ENCODE results near the gene ARGLU1.

DNA sequence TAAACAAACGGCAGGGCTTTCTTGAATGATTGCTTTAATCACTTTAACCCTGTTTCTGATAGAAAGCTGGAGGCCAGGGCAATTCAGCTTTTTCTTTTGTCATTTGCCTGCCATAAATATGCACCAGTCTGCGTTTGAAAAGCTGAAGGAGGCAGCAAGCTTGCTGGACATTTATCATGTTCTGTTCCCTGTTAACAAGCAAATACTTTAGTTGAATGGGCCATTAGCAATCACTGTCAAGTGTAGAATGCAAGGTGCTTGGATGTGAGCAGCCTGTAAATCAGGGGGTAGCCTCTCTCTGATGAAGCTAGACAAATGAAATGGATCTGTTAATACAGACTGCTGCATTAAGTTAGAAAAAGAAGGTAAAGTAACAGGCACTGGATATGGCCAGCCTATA lies 40.1 kb downstream of the ARGLU1 start:
- TF ChIP-seq, protein P1, sequence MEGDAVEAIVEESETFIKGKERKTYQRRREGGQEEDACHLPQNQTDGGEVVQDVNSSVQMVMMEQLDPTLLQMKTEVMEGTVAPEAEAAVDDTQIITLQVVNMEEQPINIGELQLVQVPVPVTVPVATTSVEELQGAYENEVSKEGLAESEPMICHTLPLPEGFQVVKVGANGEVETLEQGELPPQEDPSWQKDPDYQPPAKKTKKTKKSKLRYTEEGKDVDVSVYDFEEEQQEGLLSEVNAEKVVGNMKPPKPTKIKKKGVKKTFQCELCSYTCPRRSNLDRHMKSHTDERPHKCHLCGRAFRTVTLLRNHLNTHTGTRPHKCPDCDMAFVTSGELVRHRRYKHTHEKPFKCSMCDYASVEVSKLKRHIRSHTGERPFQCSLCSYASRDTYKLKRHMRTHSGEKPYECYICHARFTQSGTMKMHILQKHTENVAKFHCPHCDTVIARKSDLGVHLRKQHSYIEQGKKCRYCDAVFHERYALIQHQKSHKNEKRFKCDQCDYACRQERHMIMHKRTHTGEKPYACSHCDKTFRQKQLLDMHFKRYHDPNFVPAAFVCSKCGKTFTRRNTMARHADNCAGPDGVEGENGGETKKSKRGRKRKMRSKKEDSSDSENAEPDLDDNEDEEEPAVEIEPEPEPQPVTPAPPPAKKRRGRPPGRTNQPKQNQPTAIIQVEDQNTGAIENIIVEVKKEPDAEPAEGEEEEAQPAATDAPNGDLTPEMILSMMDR (IDR thresholded peaks at IDR 0.05; ENCODE audit: borderline replicate concordance, extremely low read depth, low read length, poor library complexity, severe bottlenecking): no peak
- TF ChIP-seq EZH2 (IDR thresholded peaks at IDR 0.05; ENCODE audit: borderline replicate concordance, low read depth, low read length, severe bottlenecking): no peak

Measured in DND-41 (cell line).